Measurements from ENCODE around the gene EP400.
"Not testable (repeated sequence)": the region's sequence is repeated elsewhere in the genome, so short reads cannot be mapped to it uniquely, and the experiment has no call there.

EP400 gene

GRCh38 chr12:132102297-132102696 is 152.6 kb downstream of the EP400 start:
- no peak for DNase-seq

GRCh38 chr12:132103072-132103471 is 153.3 kb downstream of the EP400 start:
- not testable (repeated sequence) for DNase-seq

GRCh38 chr12:132103542-132104308 is 154.0 kb downstream of the EP400 start:
- DNase-seq, result no peak

- no peak for DNase-seq
These were observed 155.7 kb downstream of the EP400 start for GRCh38 chr12:132105467-132105866.

GRCh38 chr12:132106921-132107320 is 157.2 kb downstream of the EP400 start:
- no peak for DNase-seq

GRCh38 chr12:132108211-132108832 is 158.6 kb downstream of the EP400 start:
- no peak for DNase-seq

- no peak for DNase-seq
These were observed 160.0 kb downstream of the EP400 start for GRCh38 chr12:132109741-132110140.

GRCh38 chr12:132110677-132111076 is 160.9 kb downstream of the EP400 start:
- no peak for DNase-seq

- DNase-seq, result no peak
These were observed 162.0 kb downstream of the EP400 start for GRCh38 chr12:132111654-132112304.

GRCh38 chr12:132114667-132115066 is 164.9 kb downstream of the EP400 start:
- no peak for DNase-seq

GRCh38 chr12:132115500-132115899 is 165.8 kb downstream of the EP400 start:
- no peak for DNase-seq

GRCh38 chr12:132116709-132117557 is 167.2 kb downstream of the EP400 start:
- DNase-seq, result no peak

- DNase-seq, result peak; percentile 19
These were observed 167.8 kb downstream of the EP400 start for GRCh38 chr12:132117558-132117875.

- no peak for DNase-seq
These were observed 169.1 kb downstream of the EP400 start for GRCh38 chr12:132118876-132119275.

GRCh38 chr12:132121283-132121682 is 171.5 kb downstream of the EP400 start:
- no peak for DNase-seq

- DNase-seq, result no peak
These were observed 174.4 kb downstream of the EP400 start for GRCh38 chr12:132123970-132124765.

GRCh38 chr12:132124766-132125425 is 175.2 kb downstream of the EP400 start:
- DNase-seq, result no peak

GRCh38 chr12:132125736-132126135 is 176.0 kb downstream of the EP400 start:
- no peak for DNase-seq

GRCh38 chr12:132127041-132127440 is 177.3 kb downstream of the EP400 start:
- no peak for DNase-seq

GRCh38 chr12:132129007-132129406 is 179.3 kb downstream of the EP400 start:
- DNase-seq, result no peak

GRCh38 chr12:132130690-132131089 is 180.9 kb downstream of the EP400 start:
- no peak for DNase-seq
